Measurements from ENCODE around the gene ERCC6.

DNA sequence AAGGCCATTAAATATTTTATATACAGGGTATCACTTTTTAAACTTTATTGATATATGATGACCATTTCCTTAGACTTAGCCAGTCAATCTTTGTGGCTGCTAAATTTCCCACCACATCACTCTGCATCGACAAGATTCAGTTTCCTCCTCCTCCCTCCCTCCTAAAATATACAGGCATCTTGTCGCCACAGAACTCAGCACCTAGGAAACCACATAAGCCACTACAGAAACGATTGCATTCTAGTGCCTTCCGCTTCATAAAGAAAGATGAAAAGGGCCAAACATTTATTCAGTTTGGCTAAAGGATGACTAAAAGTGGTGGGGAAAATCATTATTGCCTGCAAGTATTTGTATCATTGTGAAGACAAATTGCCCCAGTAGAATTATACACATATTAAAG is 30.7 kb downstream of the ERCC6 start:
- TF ChIP-seq, protein P1, sequence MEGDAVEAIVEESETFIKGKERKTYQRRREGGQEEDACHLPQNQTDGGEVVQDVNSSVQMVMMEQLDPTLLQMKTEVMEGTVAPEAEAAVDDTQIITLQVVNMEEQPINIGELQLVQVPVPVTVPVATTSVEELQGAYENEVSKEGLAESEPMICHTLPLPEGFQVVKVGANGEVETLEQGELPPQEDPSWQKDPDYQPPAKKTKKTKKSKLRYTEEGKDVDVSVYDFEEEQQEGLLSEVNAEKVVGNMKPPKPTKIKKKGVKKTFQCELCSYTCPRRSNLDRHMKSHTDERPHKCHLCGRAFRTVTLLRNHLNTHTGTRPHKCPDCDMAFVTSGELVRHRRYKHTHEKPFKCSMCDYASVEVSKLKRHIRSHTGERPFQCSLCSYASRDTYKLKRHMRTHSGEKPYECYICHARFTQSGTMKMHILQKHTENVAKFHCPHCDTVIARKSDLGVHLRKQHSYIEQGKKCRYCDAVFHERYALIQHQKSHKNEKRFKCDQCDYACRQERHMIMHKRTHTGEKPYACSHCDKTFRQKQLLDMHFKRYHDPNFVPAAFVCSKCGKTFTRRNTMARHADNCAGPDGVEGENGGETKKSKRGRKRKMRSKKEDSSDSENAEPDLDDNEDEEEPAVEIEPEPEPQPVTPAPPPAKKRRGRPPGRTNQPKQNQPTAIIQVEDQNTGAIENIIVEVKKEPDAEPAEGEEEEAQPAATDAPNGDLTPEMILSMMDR (conservative IDR thresholded peaks at IDR 0.05): no peak
- no peak for TF ChIP-seq ZFX (IDR thresholded peaks at IDR 0.05)
